ENCODE results near the gene CIDEB. TPM values are rescaled to one million over a fixed set of nuclear protein-coding genes. Genes with fewer than 3 reads are reported as not detected.

The CIDEB gene
- total RNA-seq, 3 donors from 2014 or later (not counting 1 experiment from before 2014, with no cell fraction given), result 40.0 to 59.6 (median 46.6) TPM

- H3K27me3 ChIP-seq (ENCODE audit: control insufficient read depth, insufficient read depth, low read length), result no peaks in the 10 kb centered on the region
- H3K4me1 ChIP-seq (ENCODE audit: control insufficient read depth, insufficient read depth, low read length), result no peaks in the 10 kb centered on the region
- no peak within 1 kb of the TSS for H3K27ac ChIP-seq (ENCODE audit: low read length)
- intact Hi-C loops (cut with micrococcal nuclease), result no loop called here
- no peaks in the 10 kb centered on the region for H3K9me3 ChIP-seq (ENCODE audit: control insufficient read depth, insufficient read depth, low read length)
- Mint-ChIP-seq H3K36me3 (peaks cover 11% of the 10 kb centered on the region), H3K27ac (no peak within 1 kb of the TSS), H3K27me3 (ENCODE audit: low read depth in 2 of 2) (no peaks in the 10 kb centered on the region), H3K9me3 (no peaks in the 10 kb centered on the region), H3K4me3 (no peak within 1 kb of the TSS), H3K4me1 (peaks cover 0 to 6% of the 10 kb centered on the region in 2 donors)
- ATAC-seq (no peak), DNase-seq (no peak)
- 94% methylated on average over 14 of the region's 14 CpGs for WGBS (ENCODE audit: insufficient coverage)
- TF ChIP-seq CTCF (IDR thresholded peaks at IDR 0.05), result no peak
- H3K4me3 ChIP-seq (ENCODE audit: low read length), result no peak within 1 kb of the TSS
- peaks cover 29% of the 10 kb centered on the region for H3K36me3 ChIP-seq (ENCODE audit: control insufficient read depth, insufficient read depth, low read length)
These were observed 44.7 kb downstream of the CIDEB start, which contains the start of gene TGM1 for GRCh38 chr14:24262821-24263733. TGM1 (minus strand) TSS chr14:24263177; CDS start chr14:24262352, 825 bp downstream.

- intact Hi-C loops (cut with micrococcal nuclease), result no loop called here
- no peak for DNase-seq
- H3K27me3 Mint-ChIP-seq (ENCODE audit: low read depth in 2 of 2), result no peaks in the 10 kb centered on the region
- Histone ChIP-seq H3K4me3 (ENCODE audit: low read length) (no peak overlapping the region), H3K9me3 (ENCODE audit: control insufficient read depth, insufficient read depth, low read length) (no peaks in the 10 kb centered on the region), H3K27ac (ENCODE audit: low read length) (no peak overlapping the region), H3K27me3 (ENCODE audit: control insufficient read depth, insufficient read depth, low read length) (no peaks in the 10 kb centered on the region), H3K36me3 (ENCODE audit: control insufficient read depth, insufficient read depth, low read length) (peaks cover 25% of the 10 kb centered on the region), H3K4me1 (ENCODE audit: control insufficient read depth, insufficient read depth, low read length) (no peaks in the 10 kb centered on the region)
- no peak overlapping the region for H3K27ac Mint-ChIP-seq
- H3K36me3 Mint-ChIP-seq, result peaks cover 5% of the 10 kb centered on the region
- H3K4me1 Mint-ChIP-seq, result peaks cover 0 to 3% of the 10 kb centered on the region in 2 donors
- no peaks in the 10 kb centered on the region for H3K9me3 Mint-ChIP-seq
- TF ChIP-seq CTCF (IDR thresholded peaks at IDR 0.05), result no peak
- WGBS (ENCODE audit: insufficient coverage), result 94% methylated on average over 19 of the region's 19 CpGs
- ATAC-seq, result no peak
- H3K4me3 Mint-ChIP-seq, result no peak overlapping the region
These were observed 45.8 kb downstream of the CIDEB start for GRCh38 chr14:24261969-24262327.

GRCh38 chr14:24261256-24261968 lies 46.4 kb downstream of the CIDEB start:
- Histone ChIP-seq H3K36me3 (ENCODE audit: control insufficient read depth, insufficient read depth, low read length) (peaks cover 20% of the 10 kb centered on the region), H3K4me1 (ENCODE audit: control insufficient read depth, insufficient read depth, low read length) (no peaks in the 10 kb centered on the region), H3K27me3 (ENCODE audit: control insufficient read depth, insufficient read depth, low read length) (no peaks in the 10 kb centered on the region), H3K27ac (ENCODE audit: low read length) (no peak overlapping the region), H3K4me3 (ENCODE audit: low read length) (no peak overlapping the region), H3K9me3 (ENCODE audit: control insufficient read depth, insufficient read depth, low read length) (no peaks in the 10 kb centered on the region)
- Mint-ChIP-seq H3K36me3 (no peaks in the 10 kb centered on the region), H3K27ac (no peak overlapping the region), H3K4me1 (no peaks in the 10 kb centered on the region), H3K9me3 (no peaks in the 10 kb centered on the region), H3K4me3 (no peak overlapping the region), H3K27me3 (ENCODE audit: low read depth in 2 of 2) (no peaks in the 10 kb centered on the region)
- no peak for DNase-seq
- no peak for ATAC-seq
- no peak for TF ChIP-seq CTCF (IDR thresholded peaks at IDR 0.05)
- 96% methylated on average over 20 of the region's 20 CpGs for WGBS (ENCODE audit: insufficient coverage)
- intact Hi-C loops (cut with micrococcal nuclease), result no loop called here

Data from natural killer cell (primary cell).